HFFc6 (cell line): ENCODE measurements around the gene KYAT1. TPM values are rescaled to one million over a fixed set of nuclear protein-coding genes. Genes with fewer than 3 reads are reported as not detected.
"Not testable (repeated sequence)": the region's sequence is repeated elsewhere in the genome, so short reads cannot be mapped to it uniquely, and the experiment has no call there.

Source experiments
- DNase-seq: peaks from one replicate; pipeline ENCODE4 v3.0.0-alpha.2; 2018
- H3K27ac Mint-ChIP-seq: 2 replicates; pipeline ENCODE4 v1.8.0; 2020; ENCODE audit warnings: mild to moderate bottlenecking, mixed read lengths
- H3K27me3 Mint-ChIP-seq: 2 replicates; pipeline ENCODE4 v1.8.0; 2021; ENCODE audit warnings: mild to moderate bottlenecking, moderate library complexity, mixed read lengths; ENCODE audit not compliant: insufficient read depth
- H3K36me3 Mint-ChIP-seq: 2 replicates; pipeline ENCODE4 v1.8.0; 2021; ENCODE audit warnings: low read depth, mixed read lengths
- H3K4me1 Mint-ChIP-seq: 2 replicates; pipeline ENCODE4 v1.8.0; 2020; ENCODE audit warnings: low read depth, mixed read lengths
- H3K4me3 Mint-ChIP-seq: 2 replicates; pipeline ENCODE4 v1.8.0; 2020; ENCODE audit warnings: mild to moderate bottlenecking, moderate library complexity, mixed read lengths
- H3K9me3 Mint-ChIP-seq: 2 replicates; pipeline ENCODE4 v1.8.0; 2020; ENCODE audit warnings: mild to moderate bottlenecking, mixed read lengths
- total RNA-seq, 6 experiments: library from RNA; stranded (reverse); fragmentation: NEBNext Ultra II Directional; extraction: Animal tissue kit (Norgen Biotek cat#: 25700); gene quantifications; 2 replicates in 1 of 6; 3 replicates in 5 of 6; pipeline ENCODE4 v1.2.3, GENCODE V29; 2021
- TF ChIP-seq, protein P1 (sequence below): fragments of 200-600 bp; sonication (generic); IDR thresholded peaks from 2 replicates; pipeline ENCODE4 v1.5.0; 2021; ENCODE audit warnings: antibody characterized with exemption, mild to moderate bottlenecking

Gene KYAT1
- total RNA-seq, 6 experiments from 2014 or later = 6.7 to 9.0 (median 8.3) TPM

- TF ChIP-seq, protein P1, sequence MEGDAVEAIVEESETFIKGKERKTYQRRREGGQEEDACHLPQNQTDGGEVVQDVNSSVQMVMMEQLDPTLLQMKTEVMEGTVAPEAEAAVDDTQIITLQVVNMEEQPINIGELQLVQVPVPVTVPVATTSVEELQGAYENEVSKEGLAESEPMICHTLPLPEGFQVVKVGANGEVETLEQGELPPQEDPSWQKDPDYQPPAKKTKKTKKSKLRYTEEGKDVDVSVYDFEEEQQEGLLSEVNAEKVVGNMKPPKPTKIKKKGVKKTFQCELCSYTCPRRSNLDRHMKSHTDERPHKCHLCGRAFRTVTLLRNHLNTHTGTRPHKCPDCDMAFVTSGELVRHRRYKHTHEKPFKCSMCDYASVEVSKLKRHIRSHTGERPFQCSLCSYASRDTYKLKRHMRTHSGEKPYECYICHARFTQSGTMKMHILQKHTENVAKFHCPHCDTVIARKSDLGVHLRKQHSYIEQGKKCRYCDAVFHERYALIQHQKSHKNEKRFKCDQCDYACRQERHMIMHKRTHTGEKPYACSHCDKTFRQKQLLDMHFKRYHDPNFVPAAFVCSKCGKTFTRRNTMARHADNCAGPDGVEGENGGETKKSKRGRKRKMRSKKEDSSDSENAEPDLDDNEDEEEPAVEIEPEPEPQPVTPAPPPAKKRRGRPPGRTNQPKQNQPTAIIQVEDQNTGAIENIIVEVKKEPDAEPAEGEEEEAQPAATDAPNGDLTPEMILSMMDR = no peak
- Mint-ChIP-seq H3K9me3 (no peaks in the 10 kb centered on the region), H3K4me1 (no peaks in the 10 kb centered on the region), H3K27ac (no peak overlapping the region), H3K36me3 (peaks cover 10% of the 10 kb centered on the region; the same call in 1 of the 2 replicates), H3K4me3 (no peak overlapping the region), H3K27me3 (no peaks in the 10 kb centered on the region; the same call in 1 of the 2 replicates)
- no peak for DNase-seq
Measured at GRCh38 chr9:128805661-128806060, 76.1 kb downstream of the KYAT1 start.

DNA sequence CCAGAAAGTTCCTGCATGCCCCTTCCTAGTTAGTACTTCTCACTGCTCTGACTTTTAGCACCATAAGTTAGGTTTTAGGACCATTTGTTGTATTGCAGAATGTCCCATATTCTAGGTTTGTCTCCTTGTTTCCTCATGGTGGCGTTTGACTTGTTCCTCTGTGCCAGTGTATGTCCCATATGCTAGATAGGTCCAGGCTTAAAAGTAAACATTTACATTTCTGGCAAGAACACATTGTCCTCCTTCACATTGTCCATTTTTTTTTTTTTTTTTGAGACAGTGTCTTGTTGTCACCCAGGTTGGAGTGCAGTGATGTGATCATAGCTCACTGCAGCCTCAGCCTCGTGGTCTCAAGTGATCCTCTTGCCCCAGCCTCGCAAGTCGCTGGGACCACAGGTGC lies 79.3 kb downstream of the KYAT1 start:
- no peaks in the 10 kb centered on the region; the same call in 1 of the 2 replicates for H3K27me3 Mint-ChIP-seq
- no peaks in the 10 kb centered on the region for H3K9me3 Mint-ChIP-seq
- no peaks in the 10 kb centered on the region for H3K4me1 Mint-ChIP-seq
- no peak for DNase-seq
- H3K36me3 Mint-ChIP-seq = peaks cover 6% of the 10 kb centered on the region; the same call in 1 of the 2 replicates
- H3K27ac Mint-ChIP-seq = no peak overlapping the region
- TF ChIP-seq, protein P1 = no peak
- no peak overlapping the region for H3K4me3 Mint-ChIP-seq

GRCh38 chr9:128800061-128800460 lies 81.7 kb downstream of the KYAT1 start:
- Mint-ChIP-seq H3K27ac (no peak overlapping the region), H3K9me3 (no peaks in the 10 kb centered on the region), H3K4me3 (no peak overlapping the region), H3K27me3 (no peaks in the 10 kb centered on the region; the same call in 1 of the 2 replicates), H3K36me3 (no peaks in the 10 kb centered on the region; the same call in 1 of the 2 replicates), H3K4me1 (no peaks in the 10 kb centered on the region)
- no peak for DNase-seq
- TF ChIP-seq, protein P1 = no peak

- H3K9me3 Mint-ChIP-seq = no peaks in the 10 kb centered on the region
- DNase-seq = no peak
- no peaks in the 10 kb centered on the region; the same call in 1 of the 2 replicates for H3K36me3 Mint-ChIP-seq
- no peaks in the 10 kb centered on the region for H3K4me1 Mint-ChIP-seq
- TF ChIP-seq, protein P1 = no peak
- no peak overlapping the region for H3K27ac Mint-ChIP-seq
- H3K27me3 Mint-ChIP-seq = no peaks in the 10 kb centered on the region; the same call in 1 of the 2 replicates
- H3K4me3 Mint-ChIP-seq = no peak overlapping the region
Measured at GRCh38 chr9:128798896-128799295, 82.9 kb downstream of the KYAT1 start.

- not testable (repeated sequence) for DNase-seq, H3K4me3 Mint-ChIP-seq, H3K4me1 Mint-ChIP-seq, H3K36me3 Mint-ChIP-seq, H3K27me3 Mint-ChIP-seq, H3K9me3 Mint-ChIP-seq, H3K27ac Mint-ChIP-seq
Measured at GRCh38 chr9:128794961-128795360, 86.8 kb downstream of the KYAT1 start.

GRCh38 chr9:128792978-128793686 lies 88.6 kb downstream of the KYAT1 start:
- TF ChIP-seq, protein P1 = no peak
- H3K27ac Mint-ChIP-seq = no peak overlapping the region
- H3K4me1 Mint-ChIP-seq = peaks cover 8% of the 10 kb centered on the region
- no peaks in the 10 kb centered on the region; the same call in 1 of the 2 replicates for H3K27me3 Mint-ChIP-seq
- H3K9me3 Mint-ChIP-seq = no peaks in the 10 kb centered on the region
- no peaks in the 10 kb centered on the region; the same call in 1 of the 2 replicates for H3K36me3 Mint-ChIP-seq
- no peak overlapping the region for H3K4me3 Mint-ChIP-seq
- no peak for DNase-seq
